Measurements from ENCODE around the gene CORO2B. TPM values are rescaled to one million over a fixed set of nuclear protein-coding genes. Genes with fewer than 3 reads are reported as not detected.

The CORO2B gene
- total RNA-seq, 1 donor from 2014 or later: 2.7 TPM

- intact Hi-C loops (cut with DNase I): loop anchor here (10.0 kb wide), 1 partner anchor 50 kb away; no protein-coding TSS in a partner anchor
Measured at GRCh38 chr15:68584756-68585573, 6.2 kb downstream of the CORO2B start.

GRCh38 chr15:68585574-68586273, 6.9 kb downstream of the CORO2B start:
- intact Hi-C loops (cut with DNase I): loop anchor here (10.0 kb wide), 1 partner anchor 49 kb away; no protein-coding TSS in a partner anchor

More at GRCh38 chr15:68584756-68585573, 6.2 kb downstream of the CORO2B start:
- DNase-seq (ENCODE audit: low spot score): no peak

GRCh38 chr15:68586274-68586961, 7.6 kb downstream of the CORO2B start:
- intact Hi-C loops (cut with DNase I): loop anchor here (10.0 kb wide), 1 partner anchor 48 kb away; no protein-coding TSS in a partner anchor
- no peak for DNase-seq (ENCODE audit: low spot score)

More at GRCh38 chr15:68585574-68586273, 6.9 kb downstream of the CORO2B start:
- DNase-seq (ENCODE audit: low spot score): no peak

GRCh38 chr15:68587769-68588385, 9.1 kb downstream of the CORO2B start:
- DNase-seq (ENCODE audit: low spot score): no peak
- intact Hi-C loops (cut with DNase I): loop anchor here (10.0 kb wide), 1 partner anchor 47 kb away; no protein-coding TSS in a partner anchor

- intact Hi-C loops (cut with DNase I): loop anchor here (10.0 kb wide), 1 partner anchor 46 kb away; no protein-coding TSS in a partner anchor
- DNase-seq (ENCODE audit: low spot score): no peak
Measured at GRCh38 chr15:68589053-68589452, 10.3 kb downstream of the CORO2B start.

GRCh38 chr15:68589783-68590710, 11.3 kb downstream of the CORO2B start:
- intact Hi-C loops (cut with DNase I): loop anchor here (10.0 kb wide), 1 partner anchor 45 kb away; no protein-coding TSS in a partner anchor
- DNase-seq (ENCODE audit: low spot score): no peak

GRCh38 chr15:68590721-68591389, 12.1 kb downstream of the CORO2B start:
- no peak for DNase-seq (ENCODE audit: low spot score)
- intact Hi-C loops (cut with DNase I): no loop called here

GRCh38 chr15:68592054-68592453, 13.3 kb downstream of the CORO2B start:
- no peak for DNase-seq (ENCODE audit: low spot score)
- intact Hi-C loops (cut with DNase I): no loop called here

GRCh38 chr15:68592544-68592943, 13.8 kb downstream of the CORO2B start:
- DNase-seq (ENCODE audit: low spot score): no peak
- intact Hi-C loops (cut with DNase I): no loop called here

- intact Hi-C loops (cut with DNase I): no loop called here
- no peak for DNase-seq (ENCODE audit: low spot score)
Measured at GRCh38 chr15:68593341-68593740, 14.5 kb downstream of the CORO2B start.

GRCh38 chr15:68593828-68594532, 15.2 kb downstream of the CORO2B start:
- intact Hi-C loops (cut with DNase I): no loop called here

GRCh38 chr15:68594533-68595259, 15.9 kb downstream of the CORO2B start:
- intact Hi-C loops (cut with DNase I): no loop called here
- no peak for DNase-seq (ENCODE audit: low spot score)

More at GRCh38 chr15:68593828-68594532, 15.2 kb downstream of the CORO2B start:
- DNase-seq (ENCODE audit: low spot score): no peak

GRCh38 chr15:68595260-68595564, 16.4 kb downstream of the CORO2B start:
- intact Hi-C loops (cut with DNase I): no loop called here
- no peak for DNase-seq (ENCODE audit: low spot score)

GRCh38 chr15:68595761-68596160, 17.0 kb downstream of the CORO2B start:
- no peak for DNase-seq (ENCODE audit: low spot score)
- intact Hi-C loops (cut with DNase I): no loop called here

- intact Hi-C loops (cut with DNase I): no loop called here
- DNase-seq (ENCODE audit: low spot score): no peak
Measured at GRCh38 chr15:68596691-68597090, 17.9 kb downstream of the CORO2B start.

GRCh38 chr15:68597581-68597980, 18.8 kb downstream of the CORO2B start:
- intact Hi-C loops (cut with DNase I): no loop called here
- DNase-seq (ENCODE audit: low spot score): no peak

Data from cardiac septum (tissue), 1 donor.